WTC11 (cell line): Measurements from ENCODE around the gene FGF8. TPM values are rescaled to one million over a fixed set of nuclear protein-coding genes. Genes with fewer than 3 reads are reported as not detected.

Source experiments
- CBFB ChIP-seq: sonication (generic); formaldehyde crosslinking; IDR thresholded peaks from 2 replicates; pipeline ENCODE4 v1.8.1; 2022; ENCODE audit warnings: mild to moderate bottlenecking, low read depth, missing genetic modification reagents
- FOXJ3 ChIP-seq: sonication (generic); formaldehyde crosslinking; IDR thresholded peaks from 2 replicates; pipeline ENCODE4 v1.9.0; 2021; ENCODE audit warnings: missing genetic modification reagents, mild to moderate bottlenecking, borderline replicate concordance
- GRHL2 ChIP-seq: fragments of 250-450 bp; sonication (Bioruptor Pico); IDR thresholded peaks from 2 replicates; pipeline ENCODE4 v1.8.0; 2022; ENCODE audit warnings: mild to moderate bottlenecking, moderate library complexity; ENCODE audit not compliant: insufficient replicate concordance, severe bottlenecking
- GTF2I ChIP-seq: fragments of 250-450 bp; sonication (Bioruptor Pico); conservative IDR thresholded peaks from 2 replicates; pipeline ENCODE4 v1.4.0; 2021; ENCODE audit warnings: mild to moderate bottlenecking
- HMGA2 ChIP-seq: fragments of 250-450 bp; sonication (Bioruptor Pico); IDR thresholded peaks from 2 replicates; pipeline ENCODE4 v1.4.0; 2021; ENCODE audit warnings: mild to moderate bottlenecking, moderate library complexity
- JAZF1 ChIP-seq: fragments of 250-450 bp; sonication (Bioruptor Pico); IDR thresholded peaks from 2 replicates; pipeline ENCODE4 v1.9.0; 2021; ENCODE audit warnings: moderate library complexity, mild to moderate bottlenecking, inconsistent platforms
- MYBL2 ChIP-seq: sonication (generic); formaldehyde crosslinking; IDR thresholded peaks from 2 replicates; pipeline ENCODE4 v1.8.1; 2023; ENCODE audit warnings: mild to moderate bottlenecking, moderate library complexity, missing genetic modification reagents
- NFE2L1 ChIP-seq: sonication (generic); formaldehyde crosslinking; IDR thresholded peaks from 2 replicates; pipeline ENCODE4 v1.8.1; 2023; ENCODE audit warnings: missing genetic modification reagents
- NFYB ChIP-seq: sonication (generic); formaldehyde crosslinking; conservative IDR thresholded peaks from 2 replicates; pipeline ENCODE4 v1.8.0; 2022; ENCODE audit warnings: low read depth, missing genetic modification reagents
- NR1H2 ChIP-seq: sonication (generic); formaldehyde crosslinking; IDR thresholded peaks from 2 replicates; pipeline ENCODE4 v1.9.0; 2021; ENCODE audit warnings: mild to moderate bottlenecking, moderate library complexity, missing genetic modification reagents
- NR3C1 ChIP-seq: sonication (generic); formaldehyde crosslinking; conservative IDR thresholded peaks from 2 replicates; pipeline ENCODE4 v1.8.1; 2023; ENCODE audit warnings: low read depth, mild to moderate bottlenecking, missing genetic modification reagents
- OVOL2 ChIP-seq: fragments of 250-450 bp; sonication (Bioruptor Pico); IDR thresholded peaks from 2 replicates; pipeline ENCODE4 v1.9.0; 2021; ENCODE audit warnings: mild to moderate bottlenecking, borderline replicate concordance
- RORB ChIP-seq: fragments of 250-450 bp; sonication (Bioruptor Pico); IDR thresholded peaks from 2 replicates; pipeline ENCODE4 v1.9.0; 2021; ENCODE audit warnings: mild to moderate bottlenecking
- TCF7 ChIP-seq: sonication (generic); formaldehyde crosslinking; IDR thresholded peaks from 2 replicates; pipeline ENCODE4 v1.8.0; 2022; ENCODE audit warnings: mild to moderate bottlenecking, low read depth, missing genetic modification reagents, moderate library complexity
- ZNF121 ChIP-seq: sonication (generic); formaldehyde crosslinking; IDR thresholded peaks from 2 replicates; pipeline ENCODE4 v1.8.0; 2023; ENCODE audit warnings: missing genetic modification reagents
- ZNF232 ChIP-seq: sonication (generic); formaldehyde crosslinking; IDR thresholded peaks from 2 replicates; pipeline ENCODE4 v1.8.0; 2022; ENCODE audit warnings: mild to moderate bottlenecking, missing genetic modification reagents
- total RNA-seq: library from RNA; stranded (reverse); gene quantifications from 3 replicates; pipeline ENCODE4 v1.2.3, GENCODE V29; 2021
- TF ChIP-seq, protein P1 (sequence below): sonication (generic); formaldehyde crosslinking; IDR thresholded peaks from 2 replicates; pipeline ENCODE4 v1.8.0; 2022; ENCODE audit warnings: mild to moderate bottlenecking, missing genetic modification reagents
- TF ChIP-seq, protein P2 (sequence below): sonication (generic); formaldehyde crosslinking; IDR thresholded peaks from 2 replicates; pipeline ENCODE4 v1.8.1; 2023; ENCODE audit warnings: mild to moderate bottlenecking, missing genetic modification reagents, borderline replicate concordance
- TF ChIP-seq, protein P3 (sequence below): sonication (generic); formaldehyde crosslinking; IDR thresholded peaks from 2 replicates; pipeline ENCODE4 v1.8.0; 2022; ENCODE audit warnings: mild to moderate bottlenecking, missing genetic modification reagents
- TF ChIP-seq, protein P4 (sequence below): sonication (generic); formaldehyde crosslinking; IDR thresholded peaks from 2 replicates; pipeline ENCODE4 v1.8.1; 2023; ENCODE audit warnings: mild to moderate bottlenecking, missing genetic modification reagents, moderate library complexity
- TF ChIP-seq, protein P5 (sequence below): fragments of 250-450 bp; sonication (Bioruptor Pico); IDR thresholded peaks from 2 replicates; pipeline ENCODE4 v1.8.0; 2021; ENCODE audit warnings: mild to moderate bottlenecking
- TF ChIP-seq, protein P6 (sequence below): sonication (generic); formaldehyde crosslinking; IDR thresholded peaks from 2 replicates; pipeline ENCODE4 v1.8.1; 2023; ENCODE audit warnings: mild to moderate bottlenecking, missing genetic modification reagents, moderate library complexity
- TF ChIP-seq, protein P7 (sequence below): sonication (generic); formaldehyde crosslinking; IDR thresholded peaks from 2 replicates; pipeline ENCODE4 v1.8.1; 2022; ENCODE audit warnings: mild to moderate bottlenecking, moderate library complexity, missing genetic modification reagents
- TF ChIP-seq, protein P8 (sequence below): fragments of 250-450 bp; sonication (Bioruptor Pico); IDR thresholded peaks from 2 replicates; pipeline ENCODE4 v1.9.0; 2021; ENCODE audit warnings: mild to moderate bottlenecking
- TF ChIP-seq, protein P9 (sequence below): sonication (generic); formaldehyde crosslinking; IDR thresholded peaks from 2 replicates; pipeline ENCODE4 v1.8.1; 2022; ENCODE audit warnings: low read depth, mild to moderate bottlenecking, moderate library complexity, missing genetic modification reagents, borderline replicate concordance

FGF8 gene
- total RNA-seq, 1 experiment from 2014 or later: 28.9 TPM

DNA sequence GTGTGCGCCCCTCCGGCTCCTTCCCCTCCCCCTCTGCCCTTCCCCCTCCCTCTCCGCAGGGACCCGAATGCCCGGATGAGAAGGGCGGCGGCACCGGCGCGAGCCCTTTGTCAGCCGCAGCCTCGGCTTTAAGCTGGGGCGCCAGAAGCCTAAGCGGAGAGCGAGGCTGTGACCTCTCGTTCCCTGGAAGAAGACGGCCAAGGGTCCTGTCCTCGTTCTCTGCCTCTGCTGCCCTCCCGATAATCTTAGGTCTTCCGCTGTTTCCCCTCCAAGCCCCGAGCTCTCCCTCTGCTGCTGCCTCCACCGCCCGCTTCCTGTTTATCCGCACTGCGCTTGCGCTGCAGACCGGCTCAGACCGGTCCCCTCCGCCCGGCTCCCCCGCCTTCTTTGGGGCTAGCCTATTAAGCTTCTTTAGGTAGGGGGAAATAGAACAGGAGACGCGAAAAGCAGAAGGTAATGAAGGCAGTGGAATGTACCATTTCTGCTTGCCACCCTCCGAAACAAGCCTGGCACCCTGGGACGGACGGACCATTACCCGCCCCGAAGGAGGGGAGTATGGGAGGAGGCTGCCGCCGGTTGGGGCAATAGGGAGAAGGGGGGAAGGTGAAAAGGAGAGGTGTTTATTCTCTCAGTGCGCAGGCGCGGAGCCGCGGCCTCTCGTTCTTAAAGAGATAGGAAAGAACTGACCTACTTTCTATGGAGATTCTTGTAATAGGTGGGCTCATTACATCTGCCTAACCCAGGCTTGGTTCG, 42.4 kb upstream of the FGF8 start, which contains the start of gene OGA (continued):
- TF ChIP-seq, protein P1, sequence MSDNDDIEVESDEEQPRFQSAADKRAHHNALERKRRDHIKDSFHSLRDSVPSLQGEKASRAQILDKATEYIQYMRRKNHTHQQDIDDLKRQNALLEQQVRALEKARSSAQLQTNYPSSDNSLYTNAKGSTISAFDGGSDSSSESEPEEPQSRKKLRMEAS: peak; percentile 34; the same call in 1 of the 2 replicates
- TF ChIP-seq GTF2I (no peak), FOXJ3 (CRISPR knock-in tag) (no peak), ZNF232 (no peak), GRHL2 (no peak), RORB (CRISPR knock-in tag) (no peak), JAZF1 (CRISPR knock-in tag) (no peak), NR1H2 (CRISPR knock-in tag) (no peak), NR3C1 (CRISPR knock-in tag) (0 out of 2 replicates have a peak, but pooled peaks have one; percentile 33), CBFB (CRISPR knock-in tag) (no peak), HMGA2 (CRISPR knock-in tag) (peak; percentile 33; the same call in 1 of the 2 replicates), NFE2L1 (CRISPR knock-in tag) (peak; percentile 86), ZNF121 (no peak), OVOL2 (CRISPR knock-in tag) (no peak), NFYB (0 out of 2 replicates have a peak, but pooled peaks have one; percentile 22), TCF7 (CRISPR knock-in tag) (no peak), MYBL2 (CRISPR knock-in tag) (peak; percentile 82)
- TF ChIP-seq, protein P2, sequence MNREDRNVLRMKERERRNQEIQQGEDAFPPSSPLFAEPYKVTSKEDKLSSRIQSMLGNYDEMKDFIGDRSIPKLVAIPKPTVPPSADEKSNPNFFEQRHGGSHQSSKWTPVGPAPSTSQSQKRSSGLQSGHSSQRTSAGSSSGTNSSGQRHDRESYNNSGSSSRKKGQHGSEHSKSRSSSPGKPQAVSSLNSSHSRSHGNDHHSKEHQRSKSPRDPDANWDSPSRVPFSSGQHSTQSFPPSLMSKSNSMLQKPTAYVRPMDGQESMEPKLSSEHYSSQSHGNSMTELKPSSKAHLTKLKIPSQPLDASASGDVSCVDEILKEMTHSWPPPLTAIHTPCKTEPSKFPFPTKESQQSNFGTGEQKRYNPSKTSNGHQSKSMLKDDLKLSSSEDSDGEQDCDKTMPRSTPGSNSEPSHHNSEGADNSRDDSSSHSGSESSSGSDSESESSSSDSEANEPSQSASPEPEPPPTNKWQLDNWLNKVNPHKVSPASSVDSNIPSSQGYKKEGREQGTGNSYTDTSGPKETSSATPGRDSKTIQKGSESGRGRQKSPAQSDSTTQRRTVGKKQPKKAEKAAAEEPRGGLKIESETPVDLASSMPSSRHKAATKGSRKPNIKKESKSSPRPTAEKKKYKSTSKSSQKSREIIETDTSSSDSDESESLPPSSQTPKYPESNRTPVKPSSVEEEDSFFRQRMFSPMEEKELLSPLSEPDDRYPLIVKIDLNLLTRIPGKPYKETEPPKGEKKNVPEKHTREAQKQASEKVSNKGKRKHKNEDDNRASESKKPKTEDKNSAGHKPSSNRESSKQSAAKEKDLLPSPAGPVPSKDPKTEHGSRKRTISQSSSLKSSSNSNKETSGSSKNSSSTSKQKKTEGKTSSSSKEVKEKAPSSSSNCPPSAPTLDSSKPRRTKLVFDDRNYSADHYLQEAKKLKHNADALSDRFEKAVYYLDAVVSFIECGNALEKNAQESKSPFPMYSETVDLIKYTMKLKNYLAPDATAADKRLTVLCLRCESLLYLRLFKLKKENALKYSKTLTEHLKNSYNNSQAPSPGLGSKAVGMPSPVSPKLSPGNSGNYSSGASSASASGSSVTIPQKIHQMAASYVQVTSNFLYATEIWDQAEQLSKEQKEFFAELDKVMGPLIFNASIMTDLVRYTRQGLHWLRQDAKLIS (CRISPR knock-in tag): peak; percentile 64; the same call in 1 of the 2 replicates
- TF ChIP-seq, protein P3, sequence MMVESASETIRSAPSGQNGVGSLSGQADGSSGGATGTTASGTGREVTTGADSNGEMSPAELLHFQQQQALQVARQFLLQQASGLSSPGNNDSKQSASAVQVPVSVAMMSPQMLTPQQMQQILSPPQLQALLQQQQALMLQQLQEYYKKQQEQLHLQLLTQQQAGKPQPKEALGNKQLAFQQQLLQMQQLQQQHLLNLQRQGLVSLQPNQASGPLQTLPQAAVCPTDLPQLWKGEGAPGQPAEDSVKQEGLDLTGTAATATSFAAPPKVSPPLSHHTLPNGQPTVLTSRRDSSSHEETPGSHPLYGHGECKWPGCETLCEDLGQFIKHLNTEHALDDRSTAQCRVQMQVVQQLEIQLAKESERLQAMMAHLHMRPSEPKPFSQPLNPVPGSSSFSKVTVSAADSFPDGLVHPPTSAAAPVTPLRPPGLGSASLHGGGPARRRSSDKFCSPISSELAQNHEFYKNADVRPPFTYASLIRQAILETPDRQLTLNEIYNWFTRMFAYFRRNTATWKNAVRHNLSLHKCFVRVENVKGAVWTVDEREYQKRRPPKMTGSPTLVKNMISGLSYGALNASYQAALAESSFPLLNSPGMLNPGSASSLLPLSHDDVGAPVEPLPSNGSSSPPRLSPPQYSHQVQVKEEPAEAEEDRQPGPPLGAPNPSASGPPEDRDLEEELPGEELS (CRISPR knock-in tag): no peak
- TF ChIP-seq, protein P4, sequence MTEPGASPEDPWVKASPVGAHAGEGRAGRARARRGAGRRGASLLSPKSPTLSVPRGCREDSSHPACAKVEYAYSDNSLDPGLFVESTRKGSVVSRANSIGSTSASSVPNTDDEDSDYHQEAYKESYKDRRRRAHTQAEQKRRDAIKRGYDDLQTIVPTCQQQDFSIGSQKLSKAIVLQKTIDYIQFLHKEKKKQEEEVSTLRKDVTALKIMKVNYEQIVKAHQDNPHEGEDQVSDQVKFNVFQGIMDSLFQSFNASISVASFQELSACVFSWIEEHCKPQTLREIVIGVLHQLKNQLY (CRISPR knock-in tag): no peak
- TF ChIP-seq, protein P5, sequence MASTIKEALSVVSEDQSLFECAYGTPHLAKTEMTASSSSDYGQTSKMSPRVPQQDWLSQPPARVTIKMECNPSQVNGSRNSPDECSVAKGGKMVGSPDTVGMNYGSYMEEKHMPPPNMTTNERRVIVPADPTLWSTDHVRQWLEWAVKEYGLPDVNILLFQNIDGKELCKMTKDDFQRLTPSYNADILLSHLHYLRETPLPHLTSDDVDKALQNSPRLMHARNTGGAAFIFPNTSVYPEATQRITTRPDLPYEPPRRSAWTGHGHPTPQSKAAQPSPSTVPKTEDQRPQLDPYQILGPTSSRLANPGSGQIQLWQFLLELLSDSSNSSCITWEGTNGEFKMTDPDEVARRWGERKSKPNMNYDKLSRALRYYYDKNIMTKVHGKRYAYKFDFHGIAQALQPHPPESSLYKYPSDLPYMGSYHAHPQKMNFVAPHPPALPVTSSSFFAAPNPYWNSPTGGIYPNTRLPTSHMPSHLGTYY: no peak
- TF ChIP-seq, protein P6, sequence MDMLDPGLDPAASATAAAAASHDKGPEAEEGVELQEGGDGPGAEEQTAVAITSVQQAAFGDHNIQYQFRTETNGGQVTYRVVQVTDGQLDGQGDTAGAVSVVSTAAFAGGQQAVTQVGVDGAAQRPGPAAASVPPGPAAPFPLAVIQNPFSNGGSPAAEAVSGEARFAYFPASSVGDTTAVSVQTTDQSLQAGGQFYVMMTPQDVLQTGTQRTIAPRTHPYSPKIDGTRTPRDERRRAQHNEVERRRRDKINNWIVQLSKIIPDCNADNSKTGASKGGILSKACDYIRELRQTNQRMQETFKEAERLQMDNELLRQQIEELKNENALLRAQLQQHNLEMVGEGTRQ (CRISPR knock-in tag): no peak
- TF ChIP-seq, protein P7, sequence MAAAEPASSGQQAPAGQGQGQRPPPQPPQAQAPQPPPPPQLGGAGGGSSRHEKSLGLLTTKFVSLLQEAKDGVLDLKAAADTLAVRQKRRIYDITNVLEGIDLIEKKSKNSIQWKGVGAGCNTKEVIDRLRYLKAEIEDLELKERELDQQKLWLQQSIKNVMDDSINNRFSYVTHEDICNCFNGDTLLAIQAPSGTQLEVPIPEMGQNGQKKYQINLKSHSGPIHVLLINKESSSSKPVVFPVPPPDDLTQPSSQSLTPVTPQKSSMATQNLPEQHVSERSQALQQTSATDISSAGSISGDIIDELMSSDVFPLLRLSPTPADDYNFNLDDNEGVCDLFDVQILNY: 0 out of 2 replicates have a peak, but pooled peaks have one; percentile 7
- TF ChIP-seq, protein P8, sequence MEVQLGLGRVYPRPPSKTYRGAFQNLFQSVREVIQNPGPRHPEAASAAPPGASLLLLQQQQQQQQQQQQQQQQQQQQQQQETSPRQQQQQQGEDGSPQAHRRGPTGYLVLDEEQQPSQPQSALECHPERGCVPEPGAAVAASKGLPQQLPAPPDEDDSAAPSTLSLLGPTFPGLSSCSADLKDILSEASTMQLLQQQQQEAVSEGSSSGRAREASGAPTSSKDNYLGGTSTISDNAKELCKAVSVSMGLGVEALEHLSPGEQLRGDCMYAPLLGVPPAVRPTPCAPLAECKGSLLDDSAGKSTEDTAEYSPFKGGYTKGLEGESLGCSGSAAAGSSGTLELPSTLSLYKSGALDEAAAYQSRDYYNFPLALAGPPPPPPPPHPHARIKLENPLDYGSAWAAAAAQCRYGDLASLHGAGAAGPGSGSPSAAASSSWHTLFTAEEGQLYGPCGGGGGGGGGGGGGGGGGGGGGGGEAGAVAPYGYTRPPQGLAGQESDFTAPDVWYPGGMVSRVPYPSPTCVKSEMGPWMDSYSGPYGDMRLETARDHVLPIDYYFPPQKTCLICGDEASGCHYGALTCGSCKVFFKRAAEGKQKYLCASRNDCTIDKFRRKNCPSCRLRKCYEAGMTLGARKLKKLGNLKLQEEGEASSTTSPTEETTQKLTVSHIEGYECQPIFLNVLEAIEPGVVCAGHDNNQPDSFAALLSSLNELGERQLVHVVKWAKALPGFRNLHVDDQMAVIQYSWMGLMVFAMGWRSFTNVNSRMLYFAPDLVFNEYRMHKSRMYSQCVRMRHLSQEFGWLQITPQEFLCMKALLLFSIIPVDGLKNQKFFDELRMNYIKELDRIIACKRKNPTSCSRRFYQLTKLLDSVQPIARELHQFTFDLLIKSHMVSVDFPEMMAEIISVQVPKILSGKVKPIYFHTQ (CRISPR knock-in tag): peak; percentile 68; the same call in 1 of the 2 replicates
- TF ChIP-seq, protein P9, sequence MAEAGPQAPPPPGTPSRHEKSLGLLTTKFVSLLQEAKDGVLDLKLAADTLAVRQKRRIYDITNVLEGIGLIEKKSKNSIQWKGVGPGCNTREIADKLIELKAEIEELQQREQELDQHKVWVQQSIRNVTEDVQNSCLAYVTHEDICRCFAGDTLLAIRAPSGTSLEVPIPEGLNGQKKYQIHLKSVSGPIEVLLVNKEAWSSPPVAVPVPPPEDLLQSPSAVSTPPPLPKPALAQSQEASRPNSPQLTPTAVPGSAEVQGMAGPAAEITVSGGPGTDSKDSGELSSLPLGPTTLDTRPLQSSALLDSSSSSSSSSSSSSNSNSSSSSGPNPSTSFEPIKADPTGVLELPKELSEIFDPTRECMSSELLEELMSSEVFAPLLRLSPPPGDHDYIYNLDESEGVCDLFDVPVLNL (CRISPR knock-in tag): no peak
